Cerebellar cortex (tissue), 1 donor: ENCODE data around the gene C20orf144.
A peak's percentile ranks its signal among the peaks of the same experiment; 100 is the strongest.

ENCODE experiments used
- DNase-seq: peaks from one replicate; pipeline ENCODE4 v3.0.0-alpha.2; 2015; ENCODE audit warnings: low spot score

The C20orf144 gene

DNA sequence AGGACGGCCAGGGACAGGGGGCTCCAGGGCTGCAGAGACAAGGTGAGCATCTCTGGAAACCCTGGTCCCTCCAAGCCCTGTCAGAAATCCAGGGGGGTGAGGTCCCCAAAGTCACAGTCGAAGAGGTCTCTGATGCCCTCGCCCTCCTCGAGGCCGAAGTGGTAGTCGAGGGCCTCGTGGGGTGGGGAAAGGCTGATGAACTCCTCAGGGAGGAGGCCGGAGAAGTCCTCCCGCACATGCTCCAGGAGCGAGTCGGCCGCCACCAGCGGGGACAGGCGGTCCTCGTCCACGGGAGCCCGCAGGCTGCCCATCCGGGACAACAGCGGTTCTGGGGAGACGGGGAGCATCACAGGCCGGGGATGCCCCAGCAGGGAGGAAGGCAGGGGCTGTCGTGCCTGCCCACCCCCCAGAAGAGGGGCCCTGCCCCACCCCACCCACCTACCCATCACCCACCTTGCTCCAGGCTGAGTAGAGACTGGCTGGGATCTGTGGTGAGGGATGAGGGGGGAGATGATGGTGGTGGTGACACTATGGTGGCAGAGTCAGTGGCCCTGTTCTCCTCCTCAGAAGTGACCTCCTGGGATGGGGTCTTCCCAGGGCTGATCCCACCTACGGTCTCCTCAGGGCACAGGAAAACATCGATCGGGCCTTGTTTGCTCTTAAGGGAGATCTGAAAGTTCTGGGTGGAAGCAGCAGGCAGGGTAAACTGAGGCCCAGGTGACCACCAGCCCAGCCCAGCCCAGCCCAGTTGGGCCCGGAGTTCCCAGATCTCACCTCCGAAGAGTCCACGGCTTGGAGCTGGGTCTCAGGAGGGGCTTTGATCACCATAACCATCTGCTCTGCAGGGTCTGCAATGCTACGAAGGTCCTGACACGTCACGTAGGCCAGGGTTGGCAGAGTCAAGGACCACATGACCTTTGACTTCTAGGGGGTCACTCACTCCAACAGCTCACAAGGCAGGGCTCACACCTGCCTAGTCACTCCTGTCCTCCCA lies 14.8 kb downstream of the C20orf144 start:
- no peak for DNase-seq

DNA sequence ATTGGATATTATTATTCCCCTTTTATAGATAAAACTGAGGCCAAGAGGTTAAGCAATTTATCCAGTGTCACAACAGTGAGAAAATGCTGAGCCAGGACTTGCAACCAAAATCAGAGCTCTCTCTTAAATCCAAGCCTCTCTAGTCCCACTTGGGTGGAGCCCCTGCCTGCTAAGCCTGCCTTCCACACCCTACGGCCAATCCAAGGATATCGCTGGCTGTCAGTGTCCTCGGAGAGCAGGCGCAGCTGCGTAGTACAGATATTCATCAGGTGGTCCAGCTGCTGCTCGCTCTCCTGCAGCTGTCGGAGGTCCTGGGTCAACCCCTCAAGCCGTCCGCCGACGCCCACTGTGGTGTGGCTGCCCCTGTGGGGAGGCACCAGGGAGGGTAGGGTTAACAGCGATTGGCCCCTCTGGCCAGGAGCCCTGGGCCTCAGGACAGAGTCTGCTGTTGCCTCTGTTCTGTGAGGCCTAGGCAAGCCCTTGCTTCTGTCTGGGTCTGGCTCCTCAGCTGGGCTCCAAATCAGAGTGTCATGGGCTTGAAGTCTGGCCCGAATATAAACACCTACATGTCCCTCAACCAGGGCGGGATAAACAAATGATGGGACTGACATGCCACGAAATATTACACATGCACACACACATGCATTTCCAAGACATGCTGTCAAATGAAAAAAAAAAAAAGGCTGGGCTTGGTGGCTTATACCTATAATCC lies 16.0 kb downstream of the C20orf144 start:
- DNase-seq: no peak

DNA sequence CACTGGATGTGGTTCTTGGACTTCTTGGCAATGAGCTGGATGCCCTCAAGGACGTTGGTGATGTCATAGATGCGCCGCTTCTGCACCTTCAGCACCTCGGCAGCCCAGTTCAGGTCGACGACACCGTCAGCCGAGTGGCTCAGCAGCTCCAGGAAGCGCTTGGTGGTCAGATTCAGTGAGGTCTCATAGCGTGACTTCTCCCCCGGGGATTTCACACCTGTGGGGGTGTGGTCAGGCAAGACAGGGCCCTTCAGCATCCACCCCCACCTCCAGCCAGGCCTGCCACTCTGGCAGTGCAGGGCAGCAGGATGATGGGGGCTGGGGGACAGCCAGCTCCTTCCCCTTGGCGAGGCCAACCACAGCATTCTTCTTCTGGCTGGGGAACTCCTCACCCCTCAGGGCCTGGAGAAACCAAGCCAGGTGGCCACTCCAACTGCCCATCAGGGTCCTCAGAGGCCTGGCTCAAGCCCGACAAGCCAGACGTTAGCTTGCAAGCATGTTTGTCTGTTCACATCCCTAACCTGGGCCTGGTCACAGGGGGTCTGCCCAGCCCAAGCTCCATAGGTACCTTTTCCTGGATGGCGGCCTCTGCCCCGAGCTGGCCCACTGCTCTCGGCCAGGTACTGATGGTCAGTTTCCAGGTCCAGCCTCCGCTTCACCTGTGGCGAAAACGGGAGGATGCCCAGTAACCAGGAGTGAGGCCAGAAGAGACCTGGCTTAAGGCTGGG lies 17.8 kb downstream of the C20orf144 start:
- DNase-seq: no peak

DNA sequence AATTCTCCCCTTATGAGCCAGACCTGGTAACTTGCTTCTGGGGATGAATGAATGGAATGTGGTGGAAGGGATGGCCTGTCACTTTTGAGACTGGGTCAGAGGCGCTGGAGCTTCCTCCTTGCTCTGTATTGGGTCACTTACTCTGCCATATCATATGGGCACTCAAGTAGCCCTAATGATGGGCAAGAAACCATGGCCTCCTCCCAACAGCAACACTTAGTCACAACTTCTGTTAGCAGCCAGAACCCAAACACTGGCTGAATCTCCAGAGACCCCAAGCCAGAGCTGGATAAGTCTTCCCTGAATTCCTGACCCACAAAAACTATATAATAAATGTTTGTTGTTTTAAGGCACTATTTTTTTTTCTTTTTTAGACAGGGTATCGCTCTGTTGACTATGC lies 18.6 kb downstream of the C20orf144 start:
- DNase-seq: no peak

DNA sequence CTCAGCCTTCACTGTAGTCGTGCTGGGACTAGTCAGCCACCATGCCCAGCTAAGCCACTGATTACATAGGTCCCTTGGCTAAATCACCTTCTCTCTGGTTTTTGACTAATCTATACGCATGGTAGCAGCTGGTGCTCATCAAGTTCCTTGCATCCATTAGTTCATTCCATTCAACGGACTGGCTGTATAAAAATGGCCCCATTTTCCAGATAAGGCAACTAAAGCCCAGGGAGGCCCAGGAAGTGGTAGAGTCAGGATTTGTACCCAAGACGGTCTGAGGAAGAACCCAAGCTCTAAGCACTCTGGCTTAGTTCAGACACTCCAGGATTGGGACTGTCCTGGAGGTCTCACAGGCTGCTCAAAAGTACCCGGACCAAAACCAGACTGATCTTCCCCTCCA lies 19.2 kb downstream of the C20orf144 start:
- DNase-seq: no peak

DNA sequence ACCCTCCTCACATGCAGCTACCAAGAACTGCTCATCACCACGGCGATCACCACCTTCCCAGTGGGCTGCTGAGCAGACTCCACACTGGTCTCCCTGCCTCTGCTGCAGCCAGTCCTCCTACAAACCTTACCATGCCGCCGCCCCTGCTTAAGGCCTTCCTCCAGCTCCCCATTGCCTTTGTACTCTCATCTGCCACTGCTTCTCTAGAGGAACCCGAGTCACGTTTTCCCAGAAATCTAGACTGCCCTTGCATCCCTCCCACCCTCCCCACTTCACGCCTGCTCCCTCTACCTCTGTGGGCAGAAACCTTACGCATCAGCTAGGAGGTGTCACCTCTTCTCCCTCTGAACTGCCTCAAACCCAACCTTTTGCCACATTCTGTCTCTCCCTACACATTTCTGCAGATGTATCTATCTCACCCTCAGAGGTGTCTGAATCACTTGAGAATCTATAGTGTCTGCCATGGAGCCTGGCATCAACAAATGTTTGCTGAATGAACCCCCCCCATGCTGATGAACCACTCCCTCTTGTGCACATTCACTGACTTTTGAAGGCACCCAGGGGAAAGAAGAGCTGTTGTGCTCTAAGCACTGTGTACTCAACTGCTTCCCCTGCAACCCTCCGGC lies 19.7 kb downstream of the C20orf144 start:
- no peak for DNase-seq

DNA sequence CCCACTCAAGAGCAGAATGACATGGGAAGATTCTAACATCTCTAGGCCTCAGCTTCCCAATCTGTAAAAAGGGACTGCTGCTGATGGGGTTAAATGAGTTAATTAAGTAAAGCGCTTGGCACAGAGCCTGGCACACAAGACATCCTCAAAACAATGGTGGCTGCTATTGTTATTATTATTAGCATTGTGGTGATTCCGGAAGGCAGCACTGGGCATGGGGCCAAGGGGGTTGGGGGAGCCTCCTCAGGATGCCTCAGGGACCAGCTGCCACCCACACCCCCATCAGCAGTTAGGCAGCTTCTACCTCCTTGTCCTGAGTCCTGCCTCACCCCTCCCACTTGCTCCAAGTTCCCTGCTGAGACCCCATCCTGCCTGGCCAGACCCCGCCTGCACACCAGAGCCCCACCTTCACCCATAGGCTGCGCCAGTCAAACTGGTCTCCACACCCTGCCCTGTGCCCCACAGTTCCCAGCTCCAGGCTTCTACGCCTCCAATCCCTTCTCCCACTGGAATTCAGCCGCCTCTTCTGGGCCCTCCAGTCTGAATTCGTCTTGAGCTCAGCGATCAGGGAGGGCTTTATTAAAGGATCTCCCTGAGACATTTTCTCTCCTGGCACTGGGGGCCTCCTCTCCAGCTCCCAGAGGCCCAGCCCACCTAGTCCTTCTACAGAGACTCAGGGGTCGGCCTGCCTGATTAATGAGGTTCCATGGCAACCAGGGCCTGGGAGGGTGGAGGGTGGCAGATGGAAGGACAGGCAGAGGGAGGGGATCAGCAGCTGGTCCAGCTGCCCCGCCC lies 22.6 kb downstream of the C20orf144 start:
- DNase-seq: no peak

DNA sequence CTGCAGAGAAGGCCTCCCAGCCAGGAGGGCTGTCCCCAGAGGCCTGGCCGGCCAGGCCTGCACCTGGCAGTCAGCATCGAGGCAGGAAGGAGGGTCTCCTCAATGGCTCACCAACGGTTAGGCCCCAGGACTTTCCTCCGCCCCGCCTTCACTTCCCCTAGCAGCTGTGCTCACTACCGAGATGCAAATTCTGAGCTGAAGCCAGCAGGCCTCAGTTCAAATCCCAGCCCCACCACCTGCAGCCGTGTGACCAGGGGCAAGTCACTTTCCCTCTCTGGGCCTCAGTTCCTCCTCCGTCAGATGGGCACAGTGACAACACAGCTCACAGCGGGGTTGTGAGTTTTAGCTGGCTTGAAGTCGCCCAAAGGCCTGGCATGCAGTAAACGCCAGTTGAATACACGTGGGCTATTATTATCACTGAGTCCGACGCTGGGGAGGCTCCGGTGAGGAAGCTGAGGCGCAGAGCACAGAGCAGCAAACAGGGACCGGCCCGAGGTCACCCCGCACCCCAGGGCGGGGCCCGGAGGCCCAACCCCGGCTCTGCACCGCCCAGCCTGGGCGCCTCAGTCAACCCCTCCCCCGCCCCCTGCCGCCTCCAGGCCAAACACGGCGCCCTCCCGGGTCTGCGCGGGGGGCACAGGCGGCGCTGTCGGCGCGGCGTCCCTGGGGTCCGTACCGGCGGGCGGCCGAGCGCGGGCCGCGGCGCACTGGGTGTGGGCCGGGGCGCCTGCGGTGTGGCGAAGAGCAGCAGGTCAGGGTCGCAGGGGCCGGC lies 23.4 kb downstream of the C20orf144 start:
- DNase-seq: no peak

DNA sequence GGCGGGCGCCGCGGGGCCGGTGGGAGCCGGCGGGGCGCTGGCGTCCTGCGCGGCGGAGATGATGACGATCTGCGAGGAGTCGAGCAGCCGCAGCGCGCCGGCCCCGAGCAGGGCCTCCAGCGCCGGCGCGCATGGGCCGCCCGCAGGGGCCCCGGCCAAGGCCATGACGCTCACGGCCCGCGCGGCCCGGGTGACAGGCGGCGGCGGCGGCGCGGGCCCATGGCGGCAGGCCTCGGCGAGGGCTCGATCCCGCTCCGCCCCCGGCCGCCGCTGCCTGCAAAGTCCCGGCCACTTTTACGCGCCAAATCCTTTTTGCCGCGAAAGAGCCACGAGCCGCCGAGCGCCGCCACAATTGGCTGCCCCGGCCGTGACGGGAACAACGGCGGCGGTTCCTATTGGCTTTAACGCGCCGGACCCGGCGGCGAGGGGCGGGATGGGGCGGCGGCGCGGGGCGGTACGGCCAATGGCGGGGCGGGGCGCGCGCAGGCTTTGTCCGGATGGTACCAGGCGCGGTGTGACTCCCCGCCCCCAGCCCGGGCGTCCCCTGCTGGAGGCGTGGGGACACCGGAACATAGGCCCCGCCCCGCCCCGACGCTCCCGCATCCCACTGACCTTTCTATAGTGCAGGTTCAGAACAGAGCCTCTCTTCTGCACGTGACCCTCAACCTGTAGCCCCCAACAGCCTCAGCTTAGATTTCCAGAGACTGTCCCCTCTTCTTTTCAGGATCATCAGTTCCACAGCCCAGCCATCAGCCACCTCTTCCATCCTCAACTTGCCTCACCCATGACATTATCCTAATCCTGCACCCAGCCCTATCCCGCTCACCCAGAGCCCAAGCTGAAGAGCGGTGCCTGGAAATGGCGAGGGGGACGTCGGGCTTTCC lies 24.2 kb downstream of the C20orf144 start, which contains the start of gene E2F1:
E2F1 (minus strand) TSS at position 286 of the 884 bp plus-strand sequence; CDS start at position 165, 121 bp downstream.
- peak; percentile 90 for DNase-seq

DNA sequence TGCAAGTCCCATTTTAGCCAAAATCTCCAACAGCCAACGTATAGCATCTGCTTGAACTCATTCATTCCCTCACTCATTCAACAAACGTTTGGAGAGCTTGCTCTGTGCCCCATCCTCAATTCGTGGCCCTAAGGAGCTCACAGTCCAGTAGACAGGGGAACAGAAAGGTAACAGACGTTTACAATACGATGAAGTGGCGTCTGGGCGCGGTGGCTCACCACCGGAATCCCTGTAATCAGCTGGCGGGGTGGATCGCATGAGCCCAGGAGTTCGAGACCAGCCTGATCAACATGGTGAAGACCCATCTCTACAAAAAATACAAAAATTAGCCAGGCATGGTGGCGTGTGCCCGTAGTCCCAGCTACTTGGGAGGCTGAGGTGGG lies 24.8 kb downstream of the C20orf144 start:
- no peak for DNase-seq

DNA sequence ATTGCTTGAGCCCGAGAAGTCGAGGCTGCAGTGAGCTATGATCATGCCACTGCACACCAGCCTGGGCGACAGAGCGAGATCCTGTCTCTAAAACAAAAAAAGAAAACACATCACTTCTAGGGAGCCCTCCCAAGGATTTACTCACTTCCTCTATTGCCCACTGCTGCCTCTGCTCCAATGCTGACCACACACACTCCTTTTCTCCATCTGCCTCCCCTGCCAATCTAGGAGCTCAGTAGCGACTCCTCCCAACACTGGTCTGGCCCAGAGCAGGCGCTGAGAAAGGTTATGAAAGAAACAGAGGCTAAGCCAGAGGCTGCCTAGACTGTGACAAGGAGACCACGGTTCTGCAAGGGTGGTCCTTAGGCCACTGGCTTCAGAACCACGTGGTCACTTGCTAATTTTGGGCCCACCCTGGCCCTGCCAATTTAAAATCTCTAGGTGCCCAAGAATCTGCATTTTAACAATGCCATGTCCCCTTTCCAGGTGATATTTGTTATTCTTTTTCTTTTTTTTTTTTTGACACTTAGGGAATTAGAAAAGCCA lies 25.3 kb downstream of the C20orf144 start:
- DNase-seq: no peak

DNA sequence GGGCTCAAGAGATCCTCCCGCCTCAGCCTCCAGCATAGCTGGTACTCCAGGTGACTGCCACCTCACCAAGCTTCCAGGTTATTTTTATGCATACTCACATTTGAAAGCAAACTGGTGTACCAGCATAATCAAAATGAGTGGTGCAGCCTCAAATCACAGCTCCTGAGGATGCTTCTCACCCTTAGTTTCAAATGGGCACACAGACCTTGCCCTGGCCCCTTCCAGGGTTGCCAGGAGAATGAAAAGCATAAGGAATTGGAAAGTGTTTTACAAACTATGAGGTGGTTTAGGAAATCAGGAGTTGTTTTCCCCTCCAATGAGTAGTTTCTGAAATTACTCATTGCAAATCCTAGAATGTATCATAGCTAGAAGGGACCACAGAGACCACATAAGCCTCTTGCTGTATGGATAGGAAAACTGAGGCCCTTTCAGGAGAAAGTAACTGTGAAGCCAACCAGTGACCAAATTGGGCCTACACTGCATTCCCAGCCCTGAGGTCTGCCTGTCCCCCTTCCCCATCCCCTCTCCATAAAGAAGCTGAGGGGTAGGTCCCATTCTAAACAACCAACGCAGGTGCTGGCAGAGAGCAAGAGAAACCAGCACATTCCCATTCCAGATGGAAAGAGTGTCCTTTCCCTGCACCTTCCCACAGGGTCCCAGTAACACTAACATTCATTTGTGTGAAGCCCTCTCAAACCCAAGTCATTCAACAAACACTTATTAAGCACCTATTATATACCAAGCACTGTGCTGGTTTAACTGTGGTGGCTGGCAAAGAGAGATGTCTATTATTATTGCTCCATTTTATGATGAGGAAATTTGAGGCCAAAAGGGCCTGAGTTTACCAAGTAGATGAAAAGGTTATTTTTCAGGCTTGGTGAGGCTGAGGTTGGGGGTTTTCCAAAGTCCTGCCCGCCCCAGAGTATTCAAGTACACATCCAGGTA lies 26.1 kb downstream of the C20orf144 start:
- no peak for DNase-seq

DNA sequence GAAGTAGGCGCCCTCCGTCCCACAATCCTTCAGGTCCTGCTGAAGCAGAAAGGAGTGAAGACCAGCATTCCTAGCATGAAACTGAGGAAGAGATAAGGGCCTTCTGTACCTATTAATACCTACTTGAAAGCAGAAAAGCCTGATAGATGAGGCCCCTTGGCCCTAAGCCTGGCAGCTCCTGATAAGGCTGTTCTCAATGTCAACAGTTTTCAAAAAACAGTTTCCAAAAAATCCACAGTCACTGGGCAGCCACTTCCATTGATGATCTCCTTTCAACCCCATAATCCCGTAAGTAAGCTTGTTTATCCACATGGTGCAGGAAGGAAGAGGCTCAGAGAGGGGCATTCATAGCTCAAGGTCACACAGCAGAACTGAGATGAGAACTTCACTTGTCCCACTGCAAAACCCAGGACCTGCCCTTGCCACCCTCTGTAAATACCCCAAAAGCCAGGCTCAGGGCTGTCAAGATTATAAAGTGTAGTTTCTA lies 26.9 kb downstream of the C20orf144 start:
- no peak for DNase-seq

DNA sequence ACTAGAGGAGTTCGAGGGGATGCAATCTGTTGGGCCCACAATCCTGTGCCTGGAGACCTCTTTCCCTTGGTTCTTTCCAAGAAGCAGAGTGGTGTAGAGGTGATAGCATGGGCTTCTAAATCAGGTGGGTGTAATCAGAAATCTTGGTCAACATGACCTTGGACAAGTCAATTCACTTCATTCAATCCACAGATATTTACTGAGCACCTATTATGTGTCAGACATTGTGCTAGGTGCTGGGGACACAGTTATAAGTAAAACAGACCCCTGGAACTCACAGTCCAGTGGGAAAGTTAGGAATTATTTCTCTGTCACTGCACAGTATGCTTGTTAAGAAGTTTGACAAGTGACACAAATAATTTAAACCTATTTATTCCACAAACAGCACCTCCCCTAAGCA lies 27.4 kb downstream of the C20orf144 start:
- DNase-seq: no peak

DNA sequence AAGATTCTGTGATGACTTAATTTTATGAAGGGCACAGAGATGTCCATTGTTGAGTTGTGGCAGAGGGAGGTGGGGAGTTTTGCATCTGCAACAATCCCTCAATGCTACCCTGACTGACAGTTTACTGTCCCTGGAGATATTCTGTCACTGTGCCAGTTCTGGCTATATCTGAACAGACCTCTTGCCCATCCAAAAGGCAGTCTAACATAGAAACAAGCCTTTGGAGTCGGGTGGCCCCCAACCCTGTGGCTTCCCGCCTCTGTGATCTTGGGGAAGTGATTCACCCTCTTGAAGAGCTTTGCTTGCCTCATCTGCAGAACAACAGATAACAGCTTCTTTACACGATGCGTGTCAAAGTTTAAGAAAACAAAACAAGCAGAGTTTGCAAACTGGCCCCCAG lies 27.8 kb downstream of the C20orf144 start:
- no peak for DNase-seq

DNA sequence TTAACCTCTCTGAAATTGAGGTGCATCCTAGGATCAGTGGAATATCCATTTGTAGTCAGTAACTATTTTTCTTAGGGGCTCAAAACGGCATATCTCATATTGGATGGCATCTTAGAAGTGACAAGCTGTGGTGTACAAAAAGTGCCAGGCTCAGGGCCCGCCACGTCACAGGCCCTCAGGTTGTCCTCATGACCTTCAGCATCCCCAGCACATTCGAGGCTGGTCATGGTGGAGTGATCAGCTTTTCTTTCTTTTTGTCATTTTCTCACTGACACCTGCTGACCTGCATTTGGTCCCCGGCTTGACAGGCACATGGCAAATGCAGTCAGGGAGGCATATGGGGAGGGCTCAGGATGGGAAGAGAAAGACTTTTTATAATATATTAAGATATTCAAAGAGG lies 31.2 kb downstream of the C20orf144 start:
- DNase-seq: no peak

DNA sequence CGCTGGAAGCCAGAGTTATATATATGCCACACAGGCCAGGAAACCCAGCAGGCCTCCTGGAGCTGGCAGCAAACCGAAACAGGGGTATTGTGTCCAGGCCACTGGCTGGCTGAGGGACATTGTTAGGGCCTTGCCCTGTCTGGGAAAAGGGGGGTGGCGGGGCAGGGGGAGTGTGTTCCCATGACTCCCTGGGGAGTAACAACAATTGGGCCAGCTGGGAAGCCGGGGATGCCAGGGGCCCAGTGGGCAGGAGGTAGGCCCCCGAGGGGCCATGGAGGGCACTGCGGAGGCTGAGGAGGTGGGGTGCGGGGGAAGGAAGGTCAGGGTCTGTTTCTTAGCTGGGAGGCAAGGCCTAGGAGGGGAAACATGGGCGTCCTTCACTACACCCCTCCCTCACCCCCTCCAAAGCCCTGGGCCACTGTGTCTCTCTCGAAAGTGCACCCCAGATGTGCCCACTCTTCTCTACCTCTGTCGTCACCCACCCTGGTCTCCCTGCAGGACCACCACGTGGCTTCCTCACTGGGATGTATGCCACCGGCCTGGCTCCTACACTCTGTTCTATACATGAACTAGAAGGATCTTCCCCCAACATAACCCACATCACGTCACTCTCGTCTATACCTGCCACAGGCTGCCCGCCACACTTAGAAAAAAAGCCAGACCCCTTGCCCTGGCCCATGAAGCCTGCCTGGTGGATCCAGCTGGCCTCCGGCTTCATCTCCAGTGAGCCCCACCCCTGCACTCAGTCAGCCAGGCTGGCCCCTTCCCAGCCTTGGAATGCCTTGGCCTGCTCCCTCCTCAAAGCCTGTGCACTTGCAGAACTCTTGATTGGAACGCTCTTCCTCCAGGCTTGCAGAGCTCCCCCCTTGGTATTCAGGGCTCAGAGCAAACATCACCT lies 31.9 kb downstream of the C20orf144 start:
- no peak for DNase-seq
